Sciatic nerve (tissue), 2 donors: ENCODE results near the gene NAV1. TPM values are rescaled to one million over a fixed set of nuclear protein-coding genes. Genes with fewer than 3 reads are reported as not detected.
A peak's percentile ranks its signal among the peaks of the same experiment; 100 is the strongest.
"Not testable (repeated sequence)": the region's sequence is repeated elsewhere in the genome, so short reads cannot be mapped to it uniquely, and the experiment has no call there.

Source experiments
- ATAC-seq: fragments of 200-7000 bp; cut with Tn5 transposase; one replicate; pipeline ENCODE4 v1.9.1; 2020; ENCODE audit warnings: mild to moderate bottlenecking, moderate library complexity
- DNase-seq: peaks from one replicate; pipeline ENCODE4 v3.0.0-alpha.2; 2020; ENCODE audit warnings: low spot score
- intact Hi-C: fragments of 100-400 bp; cut with DNase I; formaldehyde crosslinking; loops from one replicate; pipeline ENCODE4 v1.14.2; 2022
- total RNA-seq: library from RNA; stranded (reverse); fragmentation: NEBNext Ultra II Directional; extraction: Animal tissue kit (Norgen Biotek cat#: 25700); gene quantifications from one replicate; pipeline ENCODE4 v1.2.1, GENCODE V29; 2021
- donor health status: DM: no; HTN: no; CAD: no.
- donor health status: DM: no; HTN: no; CAD: no.

NAV1 gene
- 84.0 TPM for total RNA-seq

- DNase-seq (peak; percentile 82), ATAC-seq (peak; percentile 77)
- intact Hi-C loops = no loop called here
These were observed at the start of gene NAV1 for GRCh38 chr1:201538612-201539551. NAV1 (plus strand) TSS chr1:201539127; CDS start chr1:201622885, 83,758 bp downstream.

- no peak for ATAC-seq
- intact Hi-C loops = no loop called here
- DNase-seq = no peak
These were observed 49.2 kb upstream of the NAV1 start for GRCh38 chr1:201489643-201490261.

- intact Hi-C loops = no loop called here
- no peak for DNase-seq
These were observed 48.2 kb upstream of the NAV1 start for GRCh38 chr1:201490708-201491131.

GRCh38 chr1:201491896-201492511 is 46.9 kb upstream of the NAV1 start:
- DNase-seq (no peak), ATAC-seq (no peak)
- intact Hi-C loops = no loop called here

More at GRCh38 chr1:201490708-201491131, 48.2 kb upstream of the NAV1 start:
- ATAC-seq = no peak

- intact Hi-C loops, DNase-seq: not testable (repeated sequence)
- ATAC-seq = peak; percentile 1
These were observed 45.8 kb upstream of the NAV1 start for GRCh38 chr1:201493026-201493656.

- intact Hi-C loops = no loop called here
- peak; percentile 18 for ATAC-seq
- peak; percentile 75 for DNase-seq
These were observed 44.9 kb upstream of the NAV1 start for GRCh38 chr1:201493757-201494617.

- DNase-seq (peak; percentile 86), ATAC-seq (peak; percentile 77)
- intact Hi-C loops = no loop called here
These were observed 43.2 kb upstream of the NAV1 start for GRCh38 chr1:201495551-201496295.

- no peak for ATAC-seq
These were observed 42.6 kb upstream of the NAV1 start for GRCh38 chr1:201496296-201496690.

GRCh38 chr1:201497935-201498509 is 40.9 kb upstream of the NAV1 start:
- intact Hi-C loops = no loop called here

More at GRCh38 chr1:201496296-201496690, 42.6 kb upstream of the NAV1 start:
- intact Hi-C loops = no loop called here
- no peak for DNase-seq

GRCh38 chr1:201498621-201499020 is 40.3 kb upstream of the NAV1 start:
- intact Hi-C loops = no loop called here
- ATAC-seq (no peak), DNase-seq (no peak)

More at GRCh38 chr1:201497935-201498509, 40.9 kb upstream of the NAV1 start:
- ATAC-seq (no peak), DNase-seq (no peak)

- DNase-seq = no peak
- ATAC-seq = no peak
- intact Hi-C loops = no loop called here
These were observed 39.7 kb upstream of the NAV1 start for GRCh38 chr1:201499191-201499590.

GRCh38 chr1:201499795-201500669 is 38.9 kb upstream of the NAV1 start:
- ATAC-seq (peak; percentile 39), DNase-seq (peak; percentile 79)
- intact Hi-C loops = loop anchor here (10.0 kb wide), 1 partner anchor 55 kb away; no protein-coding TSS in a partner anchor

GRCh38 chr1:201500670-201501120 is 38.2 kb upstream of the NAV1 start:
- no peak for DNase-seq
- peak; percentile 73 for ATAC-seq
- intact Hi-C loops = loop anchor here (10.0 kb wide), 1 partner anchor 56 kb away; no protein-coding TSS in a partner anchor

- DNase-seq (no peak), ATAC-seq (peak; percentile 22)
These were observed 37.8 kb upstream of the NAV1 start for GRCh38 chr1:201501144-201501543.

GRCh38 chr1:201501812-201502510 is 37.0 kb upstream of the NAV1 start:
- DNase-seq (no peak), ATAC-seq (no peak)
- intact Hi-C loops = loop anchor here (10.0 kb wide), 1 partner anchor 57 kb away; no protein-coding TSS in a partner anchor

More at GRCh38 chr1:201501144-201501543, 37.8 kb upstream of the NAV1 start:
- intact Hi-C loops = loop anchor here (10.0 kb wide), 1 partner anchor 56 kb away; no protein-coding TSS in a partner anchor
